MCF 10A (cell line): Measurements from ENCODE around the gene SFXN1. TPM values are rescaled to one million over a fixed set of nuclear protein-coding genes. Genes with fewer than 3 reads are reported as not detected.

Experiments
- BruUV-seq: library from RNA; stranded (reverse); fragments of 400-500 nt; replicated peaks from 2 replicates; lab custom pipeline; 2021; lab: Mats Ljungman, UMichigan
- CTCF ChIA-PET: fragments of 300-600 bp; sonication (Branson Sonifier 250); formaldehyde crosslinking; extraction: SDS; loops from one replicate; lab custom pipeline; 2021; ENCODE audit warnings: antibody characterized with exemption, inconsistent platforms; lab: Yijun Ruan, JAX
- POLR2A ChIA-PET: fragments of 300-600, 350-650 bp; sonication (Branson Sonifier 250); formaldehyde crosslinking; extraction: SDS; loops from one replicate; lab custom pipeline; 2020; ENCODE audit warnings: antibody characterized with exemption, inconsistent platforms; lab: Yijun Ruan, JAX
- DNase-seq: peaks from one replicate; pipeline ENCODE4 v3.0.0-alpha.2; 2018; ENCODE audit not compliant: unreplicated experiment
- H3K27ac Mint-ChIP-seq: one replicate; pipeline ENCODE4 v1.8.0; 2022; ENCODE audit warnings: mild to moderate bottlenecking, low read depth, mixed read lengths; ENCODE audit not compliant: unreplicated experiment
- H3K27me3 Mint-ChIP-seq: one replicate; pipeline ENCODE4 v1.8.0; 2022; ENCODE audit warnings: mixed read lengths; ENCODE audit not compliant: insufficient read depth, unreplicated experiment
- H3K36me3 Mint-ChIP-seq: one replicate; pipeline ENCODE4 v1.8.0; 2022; ENCODE audit warnings: mild to moderate bottlenecking, moderate library complexity, mixed read lengths; ENCODE audit not compliant: insufficient read depth, unreplicated experiment
- H3K4me1 Mint-ChIP-seq: one replicate; pipeline ENCODE4 v1.8.0; 2022; ENCODE audit warnings: mixed read lengths; ENCODE audit not compliant: insufficient read depth, unreplicated experiment
- H3K4me3 Mint-ChIP-seq: one replicate; pipeline ENCODE4 v1.8.0; 2022; ENCODE audit warnings: mild to moderate bottlenecking, moderate library complexity, mixed read lengths; ENCODE audit not compliant: unreplicated experiment
- H3K9me3 Mint-ChIP-seq: one replicate; pipeline ENCODE4 v1.8.0; 2022; ENCODE audit warnings: mixed read lengths; ENCODE audit not compliant: unreplicated experiment
- CTCF ChIP-seq: fragments of 200-600 bp; IDR thresholded peaks from one replicate; pipeline ENCODE4 v1.8.0; 2022; ENCODE audit warnings: antibody characterized with exemption, mild to moderate bottlenecking; ENCODE audit not compliant: unreplicated experiment
- intact Hi-C: fragments of 100-400 bp; cut with micrococcal nuclease; formaldehyde crosslinking; loops from 2 replicates; pipeline ENCODE4 v1.14.1; 2022
- total RNA-seq: library from RNA; stranded (reverse); gene quantifications from 2 replicates; pipeline ENCODE4 v1.2.3, GENCODE V29; 2022

The SFXN1 gene
- total RNA-seq, 1 experiment from 2014 or later = 91.8 TPM

- peaks cover 11% of the 10 kb centered on the region for H3K27me3 Mint-ChIP-seq
- H3K27ac Mint-ChIP-seq = no peak overlapping the region
- POLR2A ChIA-PET = no interaction called here
- intact Hi-C loops = no loop called here
- H3K36me3 Mint-ChIP-seq = no peaks in the 10 kb centered on the region
- no TSS peak for BruUV-seq
- CTCF ChIA-PET = interaction anchor here (1.1 kb wide), 1 partner anchor 155 kb away, joined by 4 read pairs; no protein-coding TSS in a partner anchor
- H3K4me1 Mint-ChIP-seq = peaks cover 7% of the 10 kb centered on the region
- TF ChIP-seq CTCF = no peak
- peaks cover 5% of the 10 kb centered on the region for H3K9me3 Mint-ChIP-seq
- no peak for DNase-seq
- H3K4me3 Mint-ChIP-seq = no peak overlapping the region
These were observed 95.3 kb downstream of the SFXN1 start for GRCh38 chr5:175573493-175574269.

- no TSS peak for BruUV-seq
- H3K27me3 Mint-ChIP-seq = no peaks in the 10 kb centered on the region
- H3K9me3 Mint-ChIP-seq = peaks cover 5% of the 10 kb centered on the region
- CTCF ChIA-PET = interaction anchor here (0.6 to 1.1 kb wide), 3 partner anchors 15 to 317 kb away, joined by 3 to 8 read pairs (median 4); no protein-coding TSS in a partner anchor
- no peak for DNase-seq
- intact Hi-C loops = no loop called here
- H3K4me1 Mint-ChIP-seq = peaks cover 11% of the 10 kb centered on the region
- POLR2A ChIA-PET = no interaction called here
- H3K36me3 Mint-ChIP-seq = no peaks in the 10 kb centered on the region
- H3K27ac Mint-ChIP-seq = no peak overlapping the region
- no peak overlapping the region for H3K4me3 Mint-ChIP-seq
- no peak for TF ChIP-seq CTCF
These were observed 96.9 kb downstream of the SFXN1 start for GRCh38 chr5:175575301-175575700.

- DNase-seq = no peak
- POLR2A ChIA-PET = no interaction called here
- intact Hi-C loops = no loop called here
- no peak for TF ChIP-seq CTCF
- Mint-ChIP-seq H3K27me3 (no peaks in the 10 kb centered on the region), H3K4me3 (no peak overlapping the region), H3K36me3 (no peaks in the 10 kb centered on the region), H3K9me3 (peaks cover 5% of the 10 kb centered on the region), H3K27ac (no peak overlapping the region), H3K4me1 (peaks cover 11% of the 10 kb centered on the region)
- CTCF ChIA-PET = no interaction called here
- no TSS peak for BruUV-seq
These were observed 97.7 kb downstream of the SFXN1 start for GRCh38 chr5:175576096-175576495.

GRCh38 chr5:175576591-175576990 is 98.2 kb downstream of the SFXN1 start:
- H3K4me1 Mint-ChIP-seq = peaks cover 11% of the 10 kb centered on the region
- H3K4me3 Mint-ChIP-seq = no peak overlapping the region
- intact Hi-C loops = no loop called here
- ChIA-PET CTCF (no interaction called here), POLR2A (no interaction called here)
- no peak for DNase-seq
- BruUV-seq = no TSS peak
- H3K27ac Mint-ChIP-seq = no peak overlapping the region
- peaks cover 5% of the 10 kb centered on the region for H3K9me3 Mint-ChIP-seq
- no peak for TF ChIP-seq CTCF
- no peaks in the 10 kb centered on the region for H3K36me3 Mint-ChIP-seq
- no peaks in the 10 kb centered on the region for H3K27me3 Mint-ChIP-seq

Other genes with a start within 250 kb of the SFXN1 start
- not detected in 2 replicates for gene DRD1, start 34.4 kb upstream of the SFXN1 start, total RNA-seq
- gene HRH2, start 179.5 kb downstream of the SFXN1 start, total RNA-seq = not detected in 2 replicates